ENCODE measurements around the gene RAB21. TPM values are rescaled to one million over a fixed set of nuclear protein-coding genes. Genes with fewer than 3 reads are reported as not detected.
"Not testable (repeated sequence)": the region's sequence is repeated elsewhere in the genome, so short reads cannot be mapped to it uniquely, and the experiment has no call there.

The RAB21 gene
- polyA plus RNA-seq, 4 donors: 59.6 to 70.3 (median 67.4) TPM

DNA sequence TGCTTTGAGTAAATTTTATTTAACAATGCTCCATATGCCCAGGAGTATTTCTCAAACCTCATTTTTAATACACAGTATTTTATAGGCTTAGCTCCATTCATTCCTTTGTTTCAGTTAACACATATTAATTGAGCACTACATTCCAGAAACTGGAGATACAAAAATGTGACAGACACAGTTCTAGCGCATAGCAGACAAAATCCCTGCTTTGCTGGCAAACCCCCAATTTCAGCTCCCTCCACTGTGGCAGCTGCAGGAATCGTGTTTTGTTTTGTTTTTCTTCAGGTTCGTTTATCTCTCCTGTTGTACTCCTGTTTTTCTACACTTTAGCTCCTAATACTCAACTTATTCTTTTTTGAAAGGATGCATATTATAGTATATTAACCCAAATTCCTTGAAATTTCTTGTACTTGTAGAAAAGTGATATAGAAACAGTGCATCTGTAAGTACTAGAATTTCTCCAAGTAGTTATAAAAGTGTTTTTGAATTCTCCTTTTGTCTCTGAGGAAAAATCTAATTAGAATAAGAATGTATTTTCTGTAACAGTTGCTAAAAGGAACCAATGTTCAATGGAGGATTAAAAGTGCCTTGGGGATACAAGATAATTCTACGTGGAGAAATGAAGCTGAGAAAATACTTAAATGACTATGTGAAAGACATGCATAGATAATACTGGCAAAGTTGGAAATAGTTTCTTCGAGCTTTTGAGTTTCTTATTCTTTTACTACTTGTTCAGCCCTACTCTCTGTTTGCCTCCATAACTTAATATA is 6.4 kb upstream of the RAB21 start:
- no peak for DNase-seq (ENCODE audit: low read depth in 4 of 4, low spot score in 2 of 4)

DNA sequence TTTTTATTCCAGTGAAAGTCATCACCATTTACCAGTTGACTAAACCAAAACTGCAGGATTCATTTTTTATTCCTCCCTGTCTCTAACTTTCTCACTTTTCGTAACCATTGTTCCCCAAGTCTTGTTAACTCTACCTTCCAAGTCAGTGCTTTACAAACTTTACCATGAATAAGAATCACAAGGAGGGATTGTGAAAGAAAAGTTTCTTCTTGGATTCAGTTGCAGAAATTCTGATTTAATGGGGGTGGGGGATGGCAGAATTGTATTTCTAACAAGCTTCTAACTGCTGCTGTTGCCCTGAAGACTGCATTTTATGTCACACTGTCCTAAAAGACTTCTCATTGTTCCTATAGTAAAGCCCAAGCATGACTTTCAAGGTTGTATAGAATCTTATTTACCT is 5.0 kb upstream of the RAB21 start:
- DNase-seq (ENCODE audit: low read depth in 4 of 4, low spot score in 2 of 4): no peak

GRCh38 chr12:71752891-71753290 is 1.8 kb upstream of the RAB21 start:
- no peak for DNase-seq (ENCODE audit: low read depth in 4 of 4, low spot score in 2 of 4)

- DNase-seq (ENCODE audit: low read depth in 4 of 4, low spot score in 2 of 4): peak in 3 of 4 donors; percentile 36 to 49 (median 40)
These were observed 656 bp downstream of the RAB21 start for GRCh38 chr12:71755146-71755892.

DNA sequence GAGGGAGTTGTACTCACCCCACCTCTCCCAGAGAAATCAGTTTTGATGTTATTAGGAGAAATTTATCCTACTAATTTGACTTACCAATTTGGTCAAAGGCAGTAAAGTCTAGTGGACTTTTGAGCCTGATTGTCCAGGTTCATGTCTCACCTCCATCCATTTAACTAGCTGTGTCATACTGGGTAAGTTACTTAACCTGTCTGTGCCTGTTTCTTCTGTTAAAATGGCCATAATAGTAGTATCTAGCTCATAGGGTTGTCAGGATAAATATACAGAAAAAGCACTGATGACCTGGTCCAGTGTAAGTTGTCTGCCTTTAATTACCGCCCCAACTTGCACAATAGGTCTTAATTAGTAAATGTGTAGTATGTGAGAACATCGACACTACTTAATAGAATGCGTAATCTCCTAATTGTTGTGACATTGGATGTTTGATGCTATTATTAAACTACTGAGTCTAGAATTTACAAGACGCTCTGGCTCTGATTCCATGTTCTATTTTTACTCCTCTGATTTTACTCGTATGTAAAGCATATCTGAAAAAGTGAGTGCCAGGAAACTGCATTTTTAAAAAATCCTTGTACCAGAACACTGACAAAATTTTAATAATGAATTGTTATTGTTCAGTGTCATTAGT is 1.5 kb downstream of the RAB21 start:
- no peak for DNase-seq (ENCODE audit: low read depth in 4 of 4, low spot score in 2 of 4)

GRCh38 chr12:71759941-71760340 is 5.3 kb downstream of the RAB21 start:
- DNase-seq (ENCODE audit: low read depth in 4 of 4, low spot score in 2 of 4): no peak

DNA sequence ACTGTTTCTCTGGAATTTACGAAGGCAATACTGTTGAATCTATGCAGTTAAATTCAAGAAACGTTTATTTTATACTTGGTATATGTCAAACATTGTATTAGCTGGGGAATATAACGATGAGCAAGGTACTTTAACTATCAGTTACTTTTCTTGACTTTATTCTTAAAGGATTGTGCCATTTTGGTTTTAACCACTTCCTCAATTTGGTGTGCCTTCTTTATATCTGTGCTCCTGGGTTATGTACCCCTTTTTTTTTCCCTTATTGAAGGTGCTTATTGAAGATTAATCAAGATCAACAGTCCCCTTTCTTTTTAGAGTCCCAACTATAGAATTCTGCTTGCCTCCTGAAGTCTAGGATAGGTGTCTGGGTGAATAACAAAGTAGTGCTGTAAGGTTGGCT is 5.8 kb downstream of the RAB21 start:
- no peak for DNase-seq (ENCODE audit: low read depth in 4 of 4, low spot score in 2 of 4)

DNA sequence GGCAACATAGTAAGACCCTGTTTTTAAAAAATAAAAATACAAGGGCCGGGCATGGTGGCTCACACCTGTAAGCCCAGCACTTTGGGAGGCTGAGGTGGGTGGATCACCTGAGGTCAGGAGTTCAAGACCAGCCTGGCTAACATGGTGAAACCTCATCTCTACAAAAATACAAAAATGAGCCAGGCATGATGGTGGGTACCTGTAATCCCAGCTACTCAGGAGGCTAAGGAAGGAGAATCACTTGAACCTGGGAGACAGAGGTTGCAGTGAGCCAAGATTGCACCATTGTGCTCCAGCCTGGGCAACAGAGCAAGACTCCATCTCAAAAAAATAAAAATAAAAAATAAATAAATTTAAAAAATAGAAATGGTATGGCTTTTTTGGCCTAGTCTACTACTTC is 6.7 kb downstream of the RAB21 start:
- not testable (repeated sequence) for DNase-seq (ENCODE audit: low read depth in 4 of 4, low spot score in 2 of 4)

DNA sequence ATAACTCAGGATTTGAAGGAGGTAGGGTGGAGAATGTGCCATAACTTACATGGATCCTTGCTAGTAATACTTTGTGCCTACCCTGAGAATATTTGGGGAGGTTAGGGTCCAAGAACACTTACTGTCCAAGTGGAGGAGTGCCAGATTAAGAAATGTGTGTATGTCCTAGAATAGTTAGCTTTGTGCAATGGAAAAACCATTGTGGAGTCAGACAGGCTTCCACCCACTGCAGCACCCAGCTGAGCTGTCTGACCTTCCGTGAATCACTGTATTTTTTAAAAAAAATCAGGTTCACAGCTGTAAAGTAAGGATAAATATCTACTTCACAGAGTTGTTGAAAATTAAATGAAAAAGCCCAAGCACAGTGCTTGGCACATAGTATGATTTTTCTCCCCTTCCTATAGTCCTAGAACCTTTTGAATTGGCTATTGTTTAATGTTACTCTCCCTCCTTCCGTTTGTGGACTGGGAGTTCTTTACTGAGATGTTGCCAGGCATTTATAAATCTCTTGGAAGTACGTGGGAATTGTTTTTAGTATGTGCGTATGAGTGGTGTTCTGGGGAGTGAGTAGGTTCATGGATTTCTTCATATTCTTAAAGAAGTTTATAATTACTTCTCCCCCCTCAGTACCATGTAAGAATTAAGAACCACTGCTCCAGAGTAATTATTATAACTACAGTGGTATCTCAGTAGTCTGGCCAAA is 9.2 kb downstream of the RAB21 start:
- DNase-seq (ENCODE audit: low read depth in 4 of 4, low spot score in 2 of 4): no peak

DNA sequence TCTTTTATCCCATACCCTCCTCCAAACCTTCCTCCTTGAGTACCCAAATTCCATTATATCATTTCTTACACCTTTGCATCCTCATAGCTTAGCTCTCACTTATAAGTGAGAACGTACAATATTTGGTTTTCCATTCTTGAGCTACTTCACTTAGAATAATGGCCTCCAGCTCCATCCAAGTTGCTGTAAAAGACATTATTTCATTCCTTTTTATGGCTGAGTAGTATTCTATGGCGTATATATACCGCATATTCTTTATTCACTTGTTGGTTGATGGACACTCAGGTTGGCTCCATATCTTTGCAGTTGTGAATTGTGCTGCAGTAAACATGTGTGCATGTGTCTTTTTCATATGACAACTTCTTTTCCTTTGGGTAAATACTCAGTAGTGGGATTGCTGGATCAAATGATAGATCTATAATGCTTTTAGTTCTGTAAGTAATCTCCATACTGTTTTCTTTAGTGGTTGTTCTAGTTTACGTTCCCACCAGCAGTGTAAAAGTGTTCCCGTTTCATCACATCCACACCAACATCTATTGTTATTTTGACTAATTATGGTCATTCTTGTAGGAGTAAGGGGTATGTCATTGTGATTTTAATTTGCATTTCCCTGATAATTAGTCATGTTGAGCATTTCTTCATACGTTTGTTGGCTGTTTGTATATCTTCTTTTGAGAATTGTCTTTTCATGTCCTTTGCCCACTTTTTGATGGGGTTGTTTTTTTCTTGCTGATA is 10.1 kb downstream of the RAB21 start:
- DNase-seq (ENCODE audit: low read depth in 4 of 4, low spot score in 2 of 4): no peak

DNA sequence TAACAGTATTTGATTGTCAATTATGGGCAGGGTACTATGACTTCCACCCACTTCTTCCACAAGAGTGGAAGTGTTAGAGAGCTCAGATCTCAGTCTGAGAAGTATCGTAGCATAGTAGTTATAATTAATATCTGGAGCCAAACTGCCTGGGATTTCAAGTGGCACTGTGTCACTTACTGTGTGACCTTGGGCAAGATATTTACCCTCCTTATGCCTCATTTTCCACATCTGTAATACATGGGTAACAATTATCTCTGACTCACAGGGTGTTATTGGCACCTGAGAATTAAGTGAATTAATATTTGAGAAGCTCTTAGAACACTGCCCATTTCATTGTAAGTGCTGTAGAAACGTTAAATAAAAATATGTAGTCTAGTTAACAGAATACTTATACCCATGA is 11.5 kb downstream of the RAB21 start:
- DNase-seq (ENCODE audit: low read depth in 4 of 4, low spot score in 2 of 4): no peak

DNA sequence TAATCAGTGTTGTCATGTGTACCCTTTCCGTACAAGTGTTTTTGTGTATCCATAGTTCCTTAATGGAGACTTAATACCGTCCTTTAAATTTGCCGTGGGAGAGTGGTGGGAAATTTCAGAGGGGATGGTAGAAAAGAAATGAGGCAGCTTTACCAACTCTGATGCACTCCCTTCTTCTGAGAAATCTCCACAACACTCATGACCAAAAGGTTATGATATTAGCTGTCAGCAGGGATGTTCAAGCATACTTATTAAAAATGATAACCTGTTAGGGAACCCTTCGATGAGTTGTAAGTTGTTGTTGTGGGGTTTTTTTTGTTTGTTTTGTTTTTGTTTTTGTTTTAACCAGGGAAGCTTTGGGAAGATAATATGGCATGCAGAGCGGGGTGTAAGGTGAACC is 12.5 kb downstream of the RAB21 start:
- DNase-seq (ENCODE audit: low read depth in 4 of 4, low spot score in 2 of 4): no peak

GRCh38 chr12:71768900-71769299 is 14.2 kb downstream of the RAB21 start:
- DNase-seq (ENCODE audit: low read depth in 4 of 4, low spot score in 2 of 4): no peak

GRCh38 chr12:71771069-71771468 is 16.4 kb downstream of the RAB21 start:
- no peak for DNase-seq (ENCODE audit: low read depth in 4 of 4, low spot score in 2 of 4)

DNA sequence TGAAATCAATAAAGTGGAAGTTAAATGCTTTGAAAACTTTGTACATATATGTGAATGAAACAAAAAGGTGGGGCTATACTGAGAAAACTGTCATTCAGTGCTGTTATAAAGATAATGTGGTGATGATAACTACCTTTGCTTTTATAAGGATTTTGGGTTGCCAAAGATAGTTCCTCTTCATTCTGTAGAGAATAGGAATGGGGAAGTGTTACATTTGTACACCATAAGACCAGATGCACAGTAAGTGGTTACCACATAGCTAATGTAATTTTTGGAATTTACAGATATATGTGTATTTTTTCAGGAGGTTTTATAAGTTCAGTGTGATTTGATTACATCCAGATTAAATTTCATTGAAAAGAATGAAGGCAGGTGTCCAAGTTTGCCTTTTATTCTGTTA is 18.1 kb downstream of the RAB21 start:
- DNase-seq (ENCODE audit: low read depth in 4 of 4, low spot score in 2 of 4): no peak

GRCh38 chr12:71780237-71780822 is 25.7 kb downstream of the RAB21 start:
- DNase-seq (ENCODE audit: low read depth in 4 of 4, low spot score in 2 of 4): peak in 1 of 4 donors; percentile 9

GRCh38 chr12:71782017-71782416 is 27.4 kb downstream of the RAB21 start:
- DNase-seq (ENCODE audit: low read depth in 4 of 4, low spot score in 2 of 4): no peak

DNA sequence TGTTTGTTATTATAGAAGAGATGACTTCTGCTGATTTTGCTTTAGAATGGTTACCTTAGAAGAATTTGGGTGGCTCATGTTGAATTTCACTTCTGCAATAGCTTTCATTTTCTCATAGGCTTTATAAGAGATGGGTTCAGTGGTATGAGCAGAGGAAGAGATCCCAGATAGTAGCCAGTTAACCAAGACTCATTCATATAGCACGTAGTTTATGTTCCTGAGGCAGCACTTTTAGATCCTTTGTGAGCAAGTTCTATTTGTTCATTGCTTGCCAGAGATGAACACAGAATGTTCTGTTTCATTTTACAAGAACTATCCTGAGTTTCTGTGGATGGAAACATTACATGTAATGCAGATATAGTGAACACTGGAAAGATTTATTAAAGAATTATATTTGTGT is 32.2 kb downstream of the RAB21 start:
- no peak for DNase-seq (ENCODE audit: low read depth in 4 of 4, low spot score in 2 of 4)

DNA sequence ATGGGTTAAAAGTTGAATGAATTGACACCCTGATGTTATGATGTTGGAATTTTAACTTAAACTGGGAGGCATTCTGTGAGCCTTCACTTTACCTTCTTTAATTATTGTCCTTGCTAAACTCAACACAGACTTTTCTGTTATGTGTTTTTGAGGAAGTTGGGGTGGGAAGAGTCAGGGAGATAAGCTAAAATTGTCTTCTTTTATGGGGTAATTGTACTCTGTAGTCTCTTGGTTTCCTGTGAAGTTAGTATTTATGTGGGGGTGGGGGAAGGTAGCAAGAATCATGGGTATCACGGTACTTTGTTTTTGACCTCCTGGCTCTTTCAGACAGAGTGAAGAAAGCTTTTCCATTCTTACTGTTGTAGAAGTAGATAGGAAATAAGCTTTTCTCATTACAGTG is 32.9 kb downstream of the RAB21 start:
- no peak for DNase-seq (ENCODE audit: low read depth in 4 of 4, low spot score in 2 of 4)

GRCh38 chr12:71790331-71790730 is 35.7 kb downstream of the RAB21 start:
- DNase-seq (ENCODE audit: low read depth in 4 of 4, low spot score in 2 of 4): no peak
